ENCODE data around the gene NPIPB12. TPM values are rescaled to one million over a fixed set of nuclear protein-coding genes. Genes with fewer than 3 reads are reported as not detected.
"Not testable (repeated sequence)": the region's sequence is repeated elsewhere in the genome, so short reads cannot be mapped to it uniquely, and the experiment has no call there.

Gene NPIPB12
- 37.3 to 63.1 TPM (median 44.9 TPM) in 3 replicates for total RNA-seq
- long read RNA-seq, partial matches to known transcripts, result 0 of 1 reads
- long read RNA-seq, other reads (novel, unspliced or antisense), result 1 of 1 reads

GRCh38 chr16:29506308-29506707 is at the start of gene NPIPB12:
Gene NPIPB12 (minus strand): TSS chr16:29506408.
- not testable (repeated sequence) for H3K9me3 Mint-ChIP-seq (ENCODE audit: low read depth); DNase-seq (ENCODE audit: low spot score); H3K27ac Mint-ChIP-seq (ENCODE audit: unreplicated experiment); H3K4me3 Mint-ChIP-seq (ENCODE audit: unreplicated experiment); H3K36me3 Mint-ChIP-seq (ENCODE audit: low read depth); H3K4me1 Mint-ChIP-seq (ENCODE audit: low read depth); H3K27me3 Mint-ChIP-seq (ENCODE audit: low read depth)

GRCh38 chr16:29521520-29521919 is 15.3 kb upstream of the NPIPB12 start:
- not testable (repeated sequence) for H3K9me3 Mint-ChIP-seq (ENCODE audit: low read depth); H3K4me1 Mint-ChIP-seq (ENCODE audit: low read depth); H3K27me3 Mint-ChIP-seq (ENCODE audit: low read depth); H3K27ac Mint-ChIP-seq (ENCODE audit: unreplicated experiment); H3K36me3 Mint-ChIP-seq (ENCODE audit: low read depth); H3K4me3 Mint-ChIP-seq (ENCODE audit: unreplicated experiment); DNase-seq (ENCODE audit: low spot score)

- H3K4me1 Mint-ChIP-seq (ENCODE audit: low read depth); H3K27me3 Mint-ChIP-seq (ENCODE audit: low read depth); H3K4me3 Mint-ChIP-seq (ENCODE audit: unreplicated experiment); H3K9me3 Mint-ChIP-seq (ENCODE audit: low read depth); H3K36me3 Mint-ChIP-seq (ENCODE audit: low read depth); H3K27ac Mint-ChIP-seq (ENCODE audit: unreplicated experiment): not testable (repeated sequence)
- peak; percentile 94 for DNase-seq (ENCODE audit: low spot score)
Measured at GRCh38 chr16:29482276-29482675, 23.9 kb downstream of the NPIPB12 start.

GRCh38 chr16:29472065-29472464 is 34.1 kb downstream of the NPIPB12 start:
- H3K36me3 Mint-ChIP-seq (ENCODE audit: low read depth); H3K27ac Mint-ChIP-seq (ENCODE audit: unreplicated experiment): not testable (repeated sequence)

GRCh38 chr16:29469660-29470059 is 36.5 kb downstream of the NPIPB12 start:
- H3K4me1 Mint-ChIP-seq (ENCODE audit: low read depth); H3K4me3 Mint-ChIP-seq (ENCODE audit: unreplicated experiment); H3K36me3 Mint-ChIP-seq (ENCODE audit: low read depth); H3K27me3 Mint-ChIP-seq (ENCODE audit: low read depth); H3K9me3 Mint-ChIP-seq (ENCODE audit: low read depth): not testable (repeated sequence)
- peak; percentile 48 for DNase-seq (ENCODE audit: low spot score)
- H3K27ac Mint-ChIP-seq (ENCODE audit: unreplicated experiment), result peak overlapping the region; percentile 85

More at GRCh38 chr16:29472065-29472464, 34.1 kb downstream of the NPIPB12 start:
- H3K9me3 Mint-ChIP-seq (ENCODE audit: low read depth); DNase-seq (ENCODE audit: low spot score); H3K4me3 Mint-ChIP-seq (ENCODE audit: unreplicated experiment); H3K4me1 Mint-ChIP-seq (ENCODE audit: low read depth); H3K27me3 Mint-ChIP-seq (ENCODE audit: low read depth): not testable (repeated sequence)

GRCh38 chr16:29467654-29468366 is 38.4 kb downstream of the NPIPB12 start:
- not testable (repeated sequence) for H3K27me3 Mint-ChIP-seq (ENCODE audit: low read depth); DNase-seq (ENCODE audit: low spot score); H3K9me3 Mint-ChIP-seq (ENCODE audit: low read depth); H3K4me1 Mint-ChIP-seq (ENCODE audit: low read depth); H3K4me3 Mint-ChIP-seq (ENCODE audit: unreplicated experiment); H3K27ac Mint-ChIP-seq (ENCODE audit: unreplicated experiment); H3K36me3 Mint-ChIP-seq (ENCODE audit: low read depth)

GRCh38 chr16:29466904-29467303 is 39.3 kb downstream of the NPIPB12 start:
- H3K27ac Mint-ChIP-seq (ENCODE audit: unreplicated experiment), result not testable (repeated sequence)

GRCh38 chr16:29465985-29466824 is 40.0 kb downstream of the NPIPB12 start:
- not testable (repeated sequence) for H3K9me3 Mint-ChIP-seq (ENCODE audit: low read depth); H3K4me3 Mint-ChIP-seq (ENCODE audit: unreplicated experiment); H3K36me3 Mint-ChIP-seq (ENCODE audit: low read depth); DNase-seq (ENCODE audit: low spot score); H3K4me1 Mint-ChIP-seq (ENCODE audit: low read depth); H3K27ac Mint-ChIP-seq (ENCODE audit: unreplicated experiment); H3K27me3 Mint-ChIP-seq (ENCODE audit: low read depth)

More at GRCh38 chr16:29466904-29467303, 39.3 kb downstream of the NPIPB12 start:
- H3K4me3 Mint-ChIP-seq (ENCODE audit: unreplicated experiment); H3K36me3 Mint-ChIP-seq (ENCODE audit: low read depth); H3K4me1 Mint-ChIP-seq (ENCODE audit: low read depth); DNase-seq (ENCODE audit: low spot score); H3K9me3 Mint-ChIP-seq (ENCODE audit: low read depth); H3K27me3 Mint-ChIP-seq (ENCODE audit: low read depth): not testable (repeated sequence)

GRCh38 chr16:29460647-29461030 is 45.6 kb downstream of the NPIPB12 start:
- H3K36me3 Mint-ChIP-seq (ENCODE audit: low read depth); H3K27me3 Mint-ChIP-seq (ENCODE audit: low read depth); H3K27ac Mint-ChIP-seq (ENCODE audit: unreplicated experiment); H3K4me1 Mint-ChIP-seq (ENCODE audit: low read depth); H3K9me3 Mint-ChIP-seq (ENCODE audit: low read depth); DNase-seq (ENCODE audit: low spot score); H3K4me3 Mint-ChIP-seq (ENCODE audit: unreplicated experiment): not testable (repeated sequence)

GRCh38 chr16:29459706-29460646 is 46.2 kb downstream of the NPIPB12 start, which contains the start of gene SULT1A4:
Gene SULT1A4 (plus strand): TSS chr16:29459913. CDS start chr16:29461386, 1,473 bp downstream.
- H3K27ac Mint-ChIP-seq (ENCODE audit: unreplicated experiment); H3K4me3 Mint-ChIP-seq (ENCODE audit: unreplicated experiment); H3K9me3 Mint-ChIP-seq (ENCODE audit: low read depth); H3K4me1 Mint-ChIP-seq (ENCODE audit: low read depth); DNase-seq (ENCODE audit: low spot score); H3K36me3 Mint-ChIP-seq (ENCODE audit: low read depth); H3K27me3 Mint-ChIP-seq (ENCODE audit: low read depth): not testable (repeated sequence)

GRCh38 chr16:29457660-29458059 is 48.5 kb downstream of the NPIPB12 start:
- H3K4me3 Mint-ChIP-seq (ENCODE audit: unreplicated experiment); H3K27me3 Mint-ChIP-seq (ENCODE audit: low read depth); H3K4me1 Mint-ChIP-seq (ENCODE audit: low read depth); H3K27ac Mint-ChIP-seq (ENCODE audit: unreplicated experiment); H3K9me3 Mint-ChIP-seq (ENCODE audit: low read depth); DNase-seq (ENCODE audit: low spot score); H3K36me3 Mint-ChIP-seq (ENCODE audit: low read depth): not testable (repeated sequence)

GRCh38 chr16:29454828-29455227 is 51.4 kb downstream of the NPIPB12 start:
- not testable (repeated sequence) for H3K36me3 Mint-ChIP-seq (ENCODE audit: low read depth); H3K9me3 Mint-ChIP-seq (ENCODE audit: low read depth); DNase-seq (ENCODE audit: low spot score); H3K27me3 Mint-ChIP-seq (ENCODE audit: low read depth); H3K27ac Mint-ChIP-seq (ENCODE audit: unreplicated experiment); H3K4me1 Mint-ChIP-seq (ENCODE audit: low read depth); H3K4me3 Mint-ChIP-seq (ENCODE audit: unreplicated experiment)
